Measurements from ENCODE around the gene GALK1. TPM values are rescaled to one million over a fixed set of nuclear protein-coding genes. Genes with fewer than 3 reads are reported as not detected.
A peak's percentile ranks its signal among the peaks of the same experiment; 100 is the strongest.

Gene GALK1
- 10 to 100 TPM in 2 of 3 donors, 1 to 10 TPM in 1; 7.1 to 18.2 (median 18.2) TPM for total RNA-seq
- long read RNA-seq, donor 1, transcript GALK1-205 (8 exons, 1,866 nt), result major isoform, 23 of 32 reads
- long read RNA-seq, donor 1, partial matches to known transcripts, result 2 of 32 reads
- long read RNA-seq, donor 1, other reads (novel, unspliced or antisense), result 5 of 32 reads
- long read RNA-seq, donor 2, transcript GALK1-205 (8 exons, 1,866 nt), result major isoform, 23 of 31 reads
- long read RNA-seq, donor 2, partial matches to known transcripts, result 1 of 31 reads
- long read RNA-seq, donor 2, other reads (novel, unspliced or antisense), result 4 of 31 reads

DNA sequence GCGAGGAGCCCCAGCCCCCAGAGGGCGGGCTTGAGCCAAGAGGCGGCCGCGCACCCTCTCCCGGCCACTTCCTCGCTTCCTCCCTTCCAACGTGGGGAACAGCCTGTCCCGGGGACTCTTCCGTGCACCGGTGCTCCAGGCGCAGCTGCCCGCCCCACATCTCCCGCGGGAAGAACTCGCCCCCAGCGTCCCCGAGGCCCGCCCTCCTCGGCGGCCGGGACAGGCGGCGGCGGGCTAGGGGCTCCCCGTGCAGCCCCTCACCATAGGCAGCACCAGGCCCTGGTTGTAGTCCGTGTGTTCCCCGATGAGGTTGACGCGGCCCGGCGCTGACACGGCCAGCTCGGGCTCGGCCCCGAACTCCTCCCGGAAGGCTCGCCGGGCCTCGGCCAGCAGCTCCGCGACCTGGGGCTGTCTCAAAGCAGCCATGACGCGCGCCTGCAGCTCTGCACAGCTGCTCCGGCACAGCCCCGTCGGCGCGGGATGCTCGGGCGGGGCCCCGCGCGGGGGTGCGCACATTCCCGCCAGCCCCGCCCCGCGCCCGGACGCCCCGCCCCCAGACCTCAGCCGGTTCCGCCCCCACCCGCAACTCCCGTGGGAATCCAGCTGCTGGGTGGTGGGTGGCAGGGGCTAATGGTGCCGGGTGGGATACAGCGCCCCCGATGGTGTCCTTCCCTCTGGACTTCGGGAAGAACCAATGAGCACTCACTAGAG is at the start of gene GALK1:
GALK1 (minus strand) TSS at position 482 of the 711 bp plus-strand sequence; CDS start at position 426, 56 bp downstream.
- ATAC-seq (peak; percentile 86), DNase-seq (peak; percentile 85 to 89 (median 86))
- peaks cover 16% of the 10 kb centered on the region for H3K4me1 ChIP-seq (ENCODE audit: low read depth)
- no peaks in the 10 kb centered on the region for H3K9me3 ChIP-seq
- peak within 1 kb of the TSS; percentile 22 for H3K4me3 ChIP-seq
- H3K36me3 ChIP-seq (ENCODE audit: low read depth), result no peaks in the 10 kb centered on the region
- intact Hi-C loops (cut with DNase I, micrococcal nuclease), result no loop called here
- TF ChIP-seq, protein P1, sequence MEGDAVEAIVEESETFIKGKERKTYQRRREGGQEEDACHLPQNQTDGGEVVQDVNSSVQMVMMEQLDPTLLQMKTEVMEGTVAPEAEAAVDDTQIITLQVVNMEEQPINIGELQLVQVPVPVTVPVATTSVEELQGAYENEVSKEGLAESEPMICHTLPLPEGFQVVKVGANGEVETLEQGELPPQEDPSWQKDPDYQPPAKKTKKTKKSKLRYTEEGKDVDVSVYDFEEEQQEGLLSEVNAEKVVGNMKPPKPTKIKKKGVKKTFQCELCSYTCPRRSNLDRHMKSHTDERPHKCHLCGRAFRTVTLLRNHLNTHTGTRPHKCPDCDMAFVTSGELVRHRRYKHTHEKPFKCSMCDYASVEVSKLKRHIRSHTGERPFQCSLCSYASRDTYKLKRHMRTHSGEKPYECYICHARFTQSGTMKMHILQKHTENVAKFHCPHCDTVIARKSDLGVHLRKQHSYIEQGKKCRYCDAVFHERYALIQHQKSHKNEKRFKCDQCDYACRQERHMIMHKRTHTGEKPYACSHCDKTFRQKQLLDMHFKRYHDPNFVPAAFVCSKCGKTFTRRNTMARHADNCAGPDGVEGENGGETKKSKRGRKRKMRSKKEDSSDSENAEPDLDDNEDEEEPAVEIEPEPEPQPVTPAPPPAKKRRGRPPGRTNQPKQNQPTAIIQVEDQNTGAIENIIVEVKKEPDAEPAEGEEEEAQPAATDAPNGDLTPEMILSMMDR (IDR thresholded peaks at IDR 0.05), result no peak

- H3K4me1 ChIP-seq (ENCODE audit: low read depth), result no peaks in the 10 kb centered on the region
- H3K36me3 ChIP-seq (ENCODE audit: low read depth), result no peaks in the 10 kb centered on the region
- TF ChIP-seq, protein P1 (IDR thresholded peaks at IDR 0.05), result no peak
- ATAC-seq, result no peak
- H3K4me3 ChIP-seq, result no peak overlapping the region
- peak in 1 of 3 donors; percentile 10 for DNase-seq
- intact Hi-C loops (cut with DNase I, micrococcal nuclease), result no loop called here
- H3K9me3 ChIP-seq, result no peaks in the 10 kb centered on the region
Observed at GRCh38 chr17:75814021-75814395, 49.0 kb upstream of the GALK1 start.

GRCh38 chr17:75813081-75814020 is 48.4 kb upstream of the GALK1 start:
- ATAC-seq (no peak), DNase-seq (peak in 1 of 3 donors; percentile 48)
- Histone ChIP-seq H3K4me3 (no peak overlapping the region), H3K9me3 (no peaks in the 10 kb centered on the region), H3K36me3 (ENCODE audit: low read depth) (no peaks in the 10 kb centered on the region), H3K4me1 (ENCODE audit: low read depth) (no peaks in the 10 kb centered on the region)
- intact Hi-C loops (cut with DNase I, micrococcal nuclease), result no loop called here
- TF ChIP-seq, protein P1 (IDR thresholded peaks at IDR 0.05), result no peak

DNA sequence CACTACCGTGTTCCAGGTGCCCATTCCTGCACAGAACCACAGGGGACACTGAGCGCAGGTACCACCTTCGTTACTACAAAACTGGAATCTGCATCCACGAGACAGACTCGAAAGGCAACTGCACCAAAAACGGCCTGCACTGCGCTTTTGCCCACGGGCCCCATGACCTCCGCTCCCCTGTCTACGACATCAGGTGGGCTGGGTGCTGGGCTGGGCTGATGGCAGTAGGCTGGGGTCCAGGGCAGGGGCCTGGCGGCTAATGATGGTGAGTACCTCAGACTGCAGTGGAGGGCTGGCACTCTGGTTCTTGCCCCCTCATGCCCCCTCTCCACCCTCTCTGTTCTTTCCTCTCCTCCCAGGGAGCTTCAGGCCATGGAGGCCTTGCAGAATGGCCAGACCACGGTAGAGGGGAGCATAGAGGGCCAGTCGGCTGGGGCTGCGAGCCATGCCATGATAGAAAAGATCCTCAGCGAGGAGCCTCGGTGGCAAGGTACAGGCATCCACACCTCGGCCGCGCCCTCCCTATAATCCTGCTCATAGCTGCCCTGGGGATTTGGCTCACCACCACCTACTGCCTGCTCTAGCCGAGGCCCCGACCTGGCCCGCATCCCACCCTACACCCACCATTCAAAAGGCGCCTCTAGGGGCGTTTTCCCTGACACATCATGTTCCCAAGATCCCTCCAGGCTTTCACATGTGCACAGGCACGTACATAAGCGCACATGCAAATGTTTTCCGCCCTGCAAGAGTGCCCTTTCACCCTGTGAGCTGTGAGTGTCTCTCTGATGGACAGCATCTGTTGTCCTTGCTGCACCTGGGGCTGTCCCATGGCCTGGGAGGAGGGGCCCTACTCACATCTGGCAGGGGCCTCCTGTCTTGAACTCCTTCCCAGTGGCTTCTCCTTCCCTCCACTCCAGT is 47.4 kb upstream of the GALK1 start:
- DNase-seq (peak in 1 of 3 donors; percentile 45), ATAC-seq (no peak)
- Histone ChIP-seq H3K36me3 (ENCODE audit: low read depth) (no peaks in the 10 kb centered on the region), H3K9me3 (no peaks in the 10 kb centered on the region), H3K4me1 (ENCODE audit: low read depth) (no peaks in the 10 kb centered on the region), H3K4me3 (no peak overlapping the region)
- TF ChIP-seq, protein P1 (IDR thresholded peaks at IDR 0.05), result no peak
- intact Hi-C loops (cut with DNase I, micrococcal nuclease), result no loop called here
